Endometrial microvascular endothelial cells (primary cell): Measurements from ENCODE around the gene RNU11. TPM values are rescaled to one million over a fixed set of nuclear protein-coding genes. Genes with fewer than 3 reads are reported as not detected.
"Not testable (repeated sequence)": the region's sequence is repeated elsewhere in the genome, so short reads cannot be mapped to it uniquely, and the experiment has no call there.

Experiments
- in situ Hi-C: cut with HindIII; loops from 2 replicates; pipeline ENCODE4 v1.10.0; 2017; ENCODE audit warnings: low sequenced_read_pairs, low pct_unique_long_range_greater_than_20kb; ENCODE audit errors: inconsistent ontology term
- total RNA-seq: library from RNA; depleted of rRNA; stranded (reverse); fragments of >200 nt; gene quantifications from one replicate; pipeline ENCODE4 v1.2.3, GENCODE V29; 2015; ENCODE audit errors: inconsistent ontology term

RNU11 gene
- not detected for total RNA-seq

GRCh38 chr1:28648474-28649198 is at the start of gene RNU11:
TSS of gene RNU11 (plus strand) at chr1:28648600.
- in situ Hi-C loops, result no loop called here

GRCh38 chr1:28601696-28602095 is 46.7 kb upstream of the RNU11 start:
- in situ Hi-C loops, result loop anchor here (10.0 kb wide), 1 partner anchor 187 kb away; no protein-coding TSS in a partner anchor

- in situ Hi-C loops, result loop anchor here (10.0 kb wide), 1 partner anchor 188 kb away; no protein-coding TSS in a partner anchor
Observed at GRCh38 chr1:28602536-28603439, 45.6 kb upstream of the RNU11 start.

GRCh38 chr1:28604411-28604810 is 44.0 kb upstream of the RNU11 start:
- in situ Hi-C loops, result loop anchor here (10.0 kb wide), 1 partner anchor 190 kb away; no protein-coding TSS in a partner anchor

GRCh38 chr1:28604962-28605361 is 43.4 kb upstream of the RNU11 start:
- in situ Hi-C loops, result loop anchor here (10.0 kb wide), 1 partner anchor 190 kb away; no protein-coding TSS in a partner anchor

GRCh38 chr1:28606771-28607170 is 41.6 kb upstream of the RNU11 start:
- in situ Hi-C loops, result loop anchor here (10.0 kb wide), 1 partner anchor 192 kb away; no protein-coding TSS in a partner anchor

GRCh38 chr1:28613175-28613574 is 35.2 kb upstream of the RNU11 start:
- in situ Hi-C loops, result no loop called here

GRCh38 chr1:28631713-28632112 is 16.7 kb upstream of the RNU11 start:
- in situ Hi-C loops, result no loop called here

GRCh38 chr1:28632560-28632959 is 15.8 kb upstream of the RNU11 start:
- in situ Hi-C loops, result no loop called here

- in situ Hi-C loops, result no loop called here
Observed at GRCh38 chr1:28640766-28641165, 7.6 kb upstream of the RNU11 start.

GRCh38 chr1:28642056-28642846 is 6.1 kb upstream of the RNU11 start:
- in situ Hi-C loops, result no loop called here

- in situ Hi-C loops, result no loop called here
Observed at GRCh38 chr1:28642847-28643635, 5.4 kb upstream of the RNU11 start, which contains the start of gene TAF12. TSS of gene TAF12 (minus strand) at chr1:28643067. CDS start at chr1:28622081, 20,986 bp downstream.

GRCh38 chr1:28644494-28644893 is 3.9 kb upstream of the RNU11 start:
- in situ Hi-C loops, result no loop called here

- in situ Hi-C loops, result not testable (repeated sequence)
Observed at GRCh38 chr1:28645406-28645805, 3.0 kb upstream of the RNU11 start.

- in situ Hi-C loops, result no loop called here
Observed at GRCh38 chr1:28646040-28646439, 2.4 kb upstream of the RNU11 start.

GRCh38 chr1:28648008-28648473 is 359 bp upstream of the RNU11 start:
- in situ Hi-C loops, result no loop called here

- in situ Hi-C loops, result not testable (repeated sequence)
Observed at GRCh38 chr1:28653063-28653462, 4.7 kb downstream of the RNU11 start.

- in situ Hi-C loops, result not testable (repeated sequence)
Observed at GRCh38 chr1:28653870-28654269, 5.5 kb downstream of the RNU11 start.
